HCT116 (cell line): ENCODE results near the gene ARHGAP8. TPM values are rescaled to one million over a fixed set of nuclear protein-coding genes. Genes with fewer than 3 reads are reported as not detected.

ENCODE experiments used
- ATAC-seq: fragments of 200-7000 bp; cut with Tn5 transposase; 2 replicates; pipeline ENCODE4 v1.9.1; 2020; ENCODE audit warnings: mild to moderate bottlenecking, moderate library complexity
- BruUV-seq: library from RNA; stranded (reverse); fragments of 400-500 nt; replicated peaks from 2 replicates; lab custom pipeline; 2021; lab: Mats Ljungman, UMichigan
- CTCF ChIA-PET: fragments of 300-600 bp; sonication (Branson Sonifier 250); formaldehyde crosslinking; loops from one replicate; lab custom pipeline; 2021; ENCODE audit warnings: antibody characterized with exemption; lab: Charles Lee
- POLR2A ChIA-PET: fragments of 300-600, 350-600 bp; sonication (Branson Sonifier 250); formaldehyde crosslinking; loops from one replicate; lab custom pipeline; 2021; ENCODE audit warnings: antibody characterized with exemption; lab: Charles Lee
- RAD21 ChIA-PET, 2 experiments: fragments of 300-600 bp; sonication (Branson Sonifier 250); formaldehyde crosslinking; loops; one replicate each; lab custom pipeline; 2023; ENCODE audit warnings: low total read pairs in 2 of 2; ENCODE audit not compliant: uncharacterized antibody in 2 of 2, unreplicated experiment in 2 of 2, low non-redundant PET in 1 of 2; lab: Charles Lee
- DNase-seq: peaks from one replicate; pipeline ENCODE4 v3.0.0-alpha.2; 2010; ENCODE audit warnings: low read depth, low spot score
- H2AFZ ChIP-seq: fragments of 200-600 bp; shearing (Covaris generic), sonication (generic); 2 replicates; pipeline ENCODE4 v1.6.1; 2017; ENCODE audit warnings: low read depth, mixed run types, mixed read lengths, antibody characterized with exemption, low read length; ENCODE audit not compliant: poor library complexity, severe bottlenecking
- H3K27ac ChIP-seq: 2 replicates; pipeline ENCODE4 v1.5.1; 2012; ENCODE audit warnings: low read depth, low read length
- H3K27me3 ChIP-seq: fragments of 200-600 bp; sonication (generic); 2 replicates; pipeline ENCODE4 v1.6.1; 2016; ENCODE audit warnings: mixed run types, low read length, mixed read lengths; ENCODE audit not compliant: insufficient read depth
- H3K36me3 ChIP-seq, 2 experiments: fragments of 200-500 bp in 1 of 2; fragments of 200-600 bp in 1 of 2; sonication (Bioruptor generic) in 1 of 2; sonication (generic) in 1 of 2; 2 replicates each; pipeline versions ENCODE4 v1.5.1 to v1.6.1; 2014 to 2016; ENCODE audit warnings: low read length in 2 of 2, inconsistent platforms in 1 of 2, mixed read lengths in 1 of 2, mixed run types in 1 of 2; ENCODE audit not compliant: insufficient read depth in 2 of 2, control insufficient read depth in 1 of 2
- H3K4me1 ChIP-seq, 2 experiments: fragments of 200-600 bp in 1 of 2; sonication (generic) in 1 of 2; 2 replicates each; pipeline versions ENCODE4 v1.5.1 to v1.6.1; 2012 to 2017; ENCODE audit warnings: low read length in 2 of 2, inconsistent platforms in 1 of 2, mild to moderate bottlenecking in 1 of 2, mixed read lengths in 1 of 2, mixed run types in 1 of 2, moderate library complexity in 1 of 2; ENCODE audit not compliant: insufficient read depth in 2 of 2, control insufficient read depth in 1 of 2
- H3K4me2 ChIP-seq: fragments of 200-600 bp; sonication (generic); 2 replicates; pipeline ENCODE4 v1.6.1; 2017; ENCODE audit warnings: mixed run types, low read length, mixed read lengths
- H3K4me3 ChIP-seq, 2 experiments: fragments of 200-600 bp in 1 of 2; sonication (generic) in 1 of 2; replicated peaks in 1 of 2; 2 replicates each; pipeline ENCODE4 v1.5.1; 2011 to 2016; ENCODE audit warnings: low read length in 2 of 2, control low read depth in 1 of 2, low read depth in 1 of 2, mild to moderate bottlenecking in 1 of 2, mixed read lengths in 1 of 2, mixed run types in 1 of 2
- H3K79me2 ChIP-seq: fragments of 200-600 bp; sonication (generic); 2 replicates; pipeline ENCODE4 v1.6.1; 2017; ENCODE audit warnings: mild to moderate bottlenecking, mixed run types, low read length, moderate library complexity, mixed read lengths; ENCODE audit not compliant: insufficient read depth
- H3K9ac ChIP-seq: fragments of 200-600 bp; sonication (generic); 2 replicates; pipeline ENCODE4 v1.6.1; 2016; ENCODE audit warnings: low read length, mixed read lengths
- H3K9me2 ChIP-seq: fragments of 200-600 bp; sonication (generic), shearing (Covaris generic); 2 replicates; pipeline ENCODE4 v1.6.1; 2017; ENCODE audit warnings: mixed run types, mild to moderate bottlenecking, moderate library complexity; ENCODE audit not compliant: insufficient read depth
- H3K9me3 ChIP-seq, 2 experiments: fragments of 200-500 bp in 1 of 2; fragments of 200-600 bp in 1 of 2; sonication (Bioruptor generic) in 1 of 2; sonication (generic) in 1 of 2; 2 replicates each; pipeline ENCODE4 v1.6.1; 2014 to 2017; ENCODE audit warnings: low read length in 2 of 2, mixed read lengths in 2 of 2, inconsistent platforms in 1 of 2, low read depth in 1 of 2, mild to moderate bottlenecking in 1 of 2, mixed run types in 1 of 2, moderate library complexity in 1 of 2; ENCODE audit not compliant: control insufficient read depth in 1 of 2, insufficient read depth in 1 of 2
- H4K20me1 ChIP-seq: fragments of 200-600 bp; sonication (generic), shearing (Covaris generic); 2 replicates; pipeline ENCODE4 v1.6.1; 2017; ENCODE audit warnings: mixed run types, mild to moderate bottlenecking, moderate library complexity; ENCODE audit not compliant: insufficient read depth
- CBX3 ChIP-seq: IDR thresholded peaks from 2 replicates; pipeline ENCODE4 v1.6.1; 2012; ENCODE audit warnings: low read depth
- CEBPB ChIP-seq: IDR thresholded peaks from 2 replicates; pipeline ENCODE4 v1.6.1; 2012; ENCODE audit warnings: low read depth
- ELF1 ChIP-seq: IDR thresholded peaks from 2 replicates; pipeline ENCODE4 v1.6.1; 2012; ENCODE audit warnings: low read depth, borderline replicate concordance
- EZH2 ChIP-seq: fragments of 200-600 bp; sonication (generic); IDR thresholded peaks from 2 replicates; pipeline ENCODE4 v1.6.1; 2017; ENCODE audit warnings: antibody characterized with exemption, mixed run types
- SRF ChIP-seq: IDR thresholded peaks from 2 replicates; pipeline ENCODE4 v1.6.1; 2012; ENCODE audit warnings: low read depth
- YY1 ChIP-seq: IDR thresholded peaks from 2 replicates; pipeline ENCODE4 v1.6.1; 2011; ENCODE audit warnings: low read length, low read depth, moderate library complexity, mild to moderate bottlenecking; ENCODE audit not compliant: insufficient replicate concordance; ENCODE audit errors: extremely low read depth
- intact Hi-C: fragments of 100-400 bp; cut with micrococcal nuclease; formaldehyde crosslinking; loops from 2 replicates; pipeline ENCODE4 v1.10.0; 2022
- total RNA-seq: library from RNA; stranded (reverse); gene quantifications from one replicate; pipeline ENCODE4 v1.2.1, GENCODE V29; 2021; ENCODE audit not compliant: unreplicated experiment
- TF ChIP-seq, protein P1 (sequence below): IDR thresholded peaks from 2 replicates; pipeline ENCODE4 v1.6.1; 2012

Gene ARHGAP8
- total RNA-seq, 1 experiment from 2014 or later: 67.5 TPM

DNA sequence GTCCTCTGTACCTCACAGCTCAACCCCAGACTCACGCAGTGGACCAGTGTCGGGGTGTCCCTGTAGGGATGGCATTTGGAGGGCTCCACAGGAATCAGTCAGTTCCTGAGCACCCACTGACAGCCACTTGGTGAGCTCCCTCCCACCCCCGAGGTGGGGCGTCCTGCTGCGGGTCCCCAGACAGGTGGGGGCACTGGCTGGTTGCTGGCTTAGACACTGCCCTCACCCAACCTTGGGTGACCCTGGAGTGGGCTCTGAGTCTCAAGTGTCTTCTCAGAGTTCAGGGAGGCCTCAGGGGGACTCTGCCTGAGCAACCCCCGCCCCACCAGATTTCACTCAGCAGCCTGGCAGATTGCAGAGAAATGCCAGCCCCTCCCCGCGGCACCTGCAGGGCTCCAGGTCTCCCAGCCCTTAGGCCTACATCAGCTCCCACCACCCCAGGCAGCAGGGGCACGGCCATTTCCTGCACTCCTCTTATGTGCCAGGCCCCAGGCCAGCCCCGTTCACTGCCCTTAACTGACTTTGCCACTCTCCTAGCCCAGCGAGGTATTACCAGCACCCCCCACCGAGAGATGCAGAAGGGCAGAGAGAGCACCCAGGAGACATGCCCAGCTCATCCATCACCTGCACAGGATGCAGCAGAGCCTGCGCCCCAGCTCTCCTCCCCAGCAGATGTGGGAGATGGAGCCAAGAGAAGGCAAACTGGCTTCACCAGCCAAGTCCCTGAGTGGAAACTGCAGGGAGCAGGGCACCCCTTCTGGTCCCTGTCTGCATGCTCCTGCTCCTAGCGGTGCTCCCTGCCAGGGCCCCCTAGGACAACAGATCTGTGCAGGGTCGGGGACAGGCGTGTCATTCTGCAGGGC is 48.0 kb upstream of the ARHGAP8 start:
- H3K27me3 ChIP-seq: no peaks in the 10 kb centered on the region
- no peaks in the 10 kb centered on the region for H3K9me2 ChIP-seq
- no peak overlapping the region for H3K9ac ChIP-seq
- no peak overlapping the region for H2AFZ ChIP-seq
- no peaks in the 10 kb centered on the region for H3K36me3 ChIP-seq
- no peaks in the 10 kb centered on the region for H3K9me3 ChIP-seq
- peaks cover 11 to 33% of the 10 kb centered on the region in 2 experiments for H3K4me1 ChIP-seq
- TF ChIP-seq EZH2 (no peak), SRF (no peak), ELF1 (no peak), CBX3 (no peak), CEBPB (no peak)
- RAD21 ChIA-PET: no interaction called here
- POLR2A ChIA-PET: no interaction called here
- H4K20me1 ChIP-seq: no peaks in the 10 kb centered on the region
- no peak overlapping the region for H3K4me3 ChIP-seq
- intact Hi-C loops: no loop called here
- H3K4me2 ChIP-seq: no peak overlapping the region
- H3K27ac ChIP-seq: no peak overlapping the region
- CTCF ChIA-PET: no interaction called here
- ATAC-seq (no peak), DNase-seq (no peak)
- H3K79me2 ChIP-seq: peaks cover 35% of the 10 kb centered on the region
- BruUV-seq: no TSS peak

DNA sequence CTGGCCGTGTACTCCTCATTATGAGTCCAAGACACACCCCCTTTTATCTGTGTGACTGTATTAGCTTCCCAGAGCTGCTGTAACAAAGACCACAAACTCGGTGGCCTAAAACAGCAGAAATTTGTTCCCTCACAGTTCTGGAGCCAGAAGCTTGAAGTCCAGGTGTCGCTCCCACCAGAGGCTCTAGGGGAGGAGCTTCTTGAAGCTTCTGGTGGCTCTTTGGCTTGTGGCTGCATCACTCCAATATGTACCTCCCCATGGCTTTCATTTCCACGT is 47.4 kb upstream of the ARHGAP8 start:
- H4K20me1 ChIP-seq: no peaks in the 10 kb centered on the region
- peaks cover 35% of the 10 kb centered on the region for H3K79me2 ChIP-seq
- no peak overlapping the region for H2AFZ ChIP-seq
- ChIA-PET POLR2A (no interaction called here), RAD21 (no interaction called here), CTCF (no interaction called here)
- H3K9ac ChIP-seq: no peak overlapping the region
- H3K9me3 ChIP-seq: no peaks in the 10 kb centered on the region
- no peaks in the 10 kb centered on the region for H3K9me2 ChIP-seq
- intact Hi-C loops: no loop called here
- TF ChIP-seq YY1: no peak
- TF ChIP-seq, protein P1, sequence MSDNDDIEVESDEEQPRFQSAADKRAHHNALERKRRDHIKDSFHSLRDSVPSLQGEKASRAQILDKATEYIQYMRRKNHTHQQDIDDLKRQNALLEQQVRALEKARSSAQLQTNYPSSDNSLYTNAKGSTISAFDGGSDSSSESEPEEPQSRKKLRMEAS: no peak
- TF ChIP-seq CBX3: no peak
- H3K4me3 ChIP-seq: no peak overlapping the region
- no TSS peak for BruUV-seq
- peaks cover 11 to 36% of the 10 kb centered on the region in 2 experiments for H3K4me1 ChIP-seq
- no peak overlapping the region for H3K4me2 ChIP-seq
- no peak overlapping the region for H3K27ac ChIP-seq
- H3K27me3 ChIP-seq: no peaks in the 10 kb centered on the region
- ATAC-seq: no peak
- DNase-seq: no peak
- H3K36me3 ChIP-seq: no peaks in the 10 kb centered on the region
